ENCODE data around the gene SOX5. TPM values are rescaled to one million over a fixed set of nuclear protein-coding genes. Genes with fewer than 3 reads are reported as not detected.

Gene SOX5
- total and polyA plus RNA-seq, 2 of the 8 experiments (the other 6 are each of a cell fraction or from before 2014, with no cell fraction given) = 2.2 to 2.6 TPM

- no peaks in the 10 kb centered on the region for H4K20me1 ChIP-seq (replicated peaks in 1 of 2; ENCODE audit: control insufficient read depth in 1 of 2, insufficient read depth in 2 of 2, low read length in 2 of 2)
Observed at GRCh38 chr12:23952071-23952470, 2.6 kb upstream of the SOX5 start.

More at GRCh38 chr12:23952071-23952470, 2.6 kb upstream of the SOX5 start:
- TF ChIP-seq RNF2 (IDR thresholded peaks at IDR 0.05; ENCODE audit: borderline replicate concordance, low read depth, low read length, missing control alignments, poor library complexity, severe bottlenecking) = no peak
- TF ChIP-seq BRCA1 (IDR thresholded peaks at IDR 0.05; ENCODE audit: low read depth, low read length) = no peak
- TF ChIP-seq CTCF (IDR thresholded peaks at IDR 0.05; ENCODE audit: control extremely low read depth in 1 of 3, insufficient read depth in 1 of 3, low read depth in 1 of 3, low read length in 3 of 3) = no peak
- WGBS, 2 experiments (ENCODE audit: extremely low coverage in 1 of 2, insufficient coverage in 1 of 2, insufficient read length in 1 of 2, insufficient replicate concordance in 2 of 2, low coverage in 1 of 2, low lambda C conversion rate in 2 of 2, missing lambda C conversion rate in 1 of 2) = 85% methylated on average over 3 of the region's 3 CpGs; no CpG with 5 or more reads in 1 of the 2 experiments
- Histone ChIP-seq H2AK5ac (ENCODE audit: low read depth, low read length) (no peak overlapping the region), H2BK5ac (ENCODE audit: low read depth, low read length) (no peak overlapping the region), H3K79me2 (ENCODE audit: control insufficient read depth in 1 of 2, insufficient read depth in 2 of 2, low read length in 2 of 2) (no peaks in the 10 kb centered on the region), H3K4me2 (ENCODE audit: insufficient read depth in 1 of 2, low read depth in 2 of 2, low read length in 2 of 2) (no peak overlapping the region), H3K79me1 (ENCODE audit: low read depth, low read length) (no peaks in the 10 kb centered on the region), H3K4me1 (replicated peaks in 1 of 4; ENCODE audit: control insufficient read depth in 3 of 4, insufficient read depth in 4 of 4, low read length in 3 of 4) (peaks cover 3 to 9% (median 4%) of the 10 kb centered on the region in 4 experiments; a peak in 5 of 7 replicates), H3K56ac (replicated peaks; ENCODE audit: insufficient read length, low read depth, low read length) (no peak overlapping the region), H4K5ac (ENCODE audit: insufficient read length, low read depth, low read length) (no peak overlapping the region), H2AFZ (ENCODE audit: low read length) (no peak overlapping the region), H2BK120ac (replicated peaks; ENCODE audit: low read depth, low read length) (no peak overlapping the region), H3K23ac (ENCODE audit: insufficient read length) (no peak overlapping the region), H4K8ac (ENCODE audit: extremely low read depth, insufficient read depth, low read length) (no peak overlapping the region), H3K4ac (replicated peaks; ENCODE audit: insufficient read length, low read depth, low read length) (no peak overlapping the region), H3K23me2 (ENCODE audit: low read depth, low read length) (peaks cover 7% of the 10 kb centered on the region), H2BK12ac (ENCODE audit: low read depth, low read length) (no peak overlapping the region), H3K18ac (ENCODE audit: extremely low read depth, low read length) (no peak overlapping the region), H3K27me3 (replicated peaks in 1 of 4; ENCODE audit: control insufficient read depth in 3 of 4, extremely low read depth in 1 of 4, insufficient read depth in 3 of 4, low read length in 3 of 4) (peaks cover 0 to 17% (median 9%) of the 10 kb centered on the region in 4 experiments; a peak in 5 of 7 replicates), H4K91ac (replicated peaks; ENCODE audit: insufficient read length, low read length) (no peak overlapping the region), H2BK20ac (ENCODE audit: low read length) (no peak overlapping the region), H3K36me3 (ENCODE audit: control insufficient read depth in 2 of 4, insufficient read depth in 4 of 4, low read length in 3 of 4) (no peaks in the 10 kb centered on the region), H3K27ac (ENCODE audit: low read depth, low read length) (no peak overlapping the region), H3K14ac (ENCODE audit: insufficient read length) (no peak overlapping the region), H3K9ac (replicated peaks in 1 of 4; ENCODE audit: extremely low read depth in 1 of 4, low read depth in 3 of 4, low read length in 3 of 4) (no peak overlapping the region), H2BK15ac (ENCODE audit: low read length) (no peak overlapping the region), H3K4me3 (ENCODE audit: extremely low read depth in 1 of 4, insufficient read depth in 2 of 4, low read depth in 3 of 4, low read length in 4 of 4) (no peak overlapping the region), H3K9me3 (ENCODE audit: insufficient read depth in 2 of 2, low read depth in 1 of 2, low read length in 1 of 2) (no peaks in the 10 kb centered on the region)
- no peak for DNase-seq (ENCODE audit: low read depth in 1 of 2, low spot score in 2 of 2)
- ChIA-PET CTCF (ENCODE audit: partially characterized antibody) (interaction anchor here (1.0 kb wide), 1 partner anchor 73 kb away, joined by 3 read pairs; no protein-coding TSS in a partner anchor), POLR2A (ENCODE audit: partially characterized antibody) (no interaction called here)
- no peak for FAIRE-seq
